H1 (cell line): ENCODE measurements around the gene TTLL5. TPM values are rescaled to one million over a fixed set of nuclear protein-coding genes. Genes with fewer than 3 reads are reported as not detected.

Experiments used
- CTCF ChIA-PET: fragments of 300-600 bp; sonication (Branson Sonifier 250); formaldehyde crosslinking; loops from one replicate; lab custom pipeline; 2021; ENCODE audit not compliant: partially characterized antibody; lab: Charles Lee
- POLR2A ChIA-PET: fragments of 300-600 bp; sonication (Branson Sonifier 250); formaldehyde crosslinking; loops from one replicate; lab custom pipeline; 2021; ENCODE audit warnings: inconsistent platforms; ENCODE audit not compliant: partially characterized antibody; lab: Charles Lee
- DNase-seq, 2 experiments: peaks; one replicate each; pipeline versions ENCODE4 v3.0.0 to v3.0.0-alpha.2; 2010 to 2022; ENCODE audit warnings: low spot score in 2 of 2, low read depth in 1 of 2, mixed read lengths in 1 of 2
- FAIRE-seq: peaks from 2 replicates; lab custom pipeline; 2011; peaks lifted over from hg19 to GRCh38; lab: Jason Lieb, UNC
- H2AFZ ChIP-seq: 2 replicates; pipeline ENCODE4 v1.8.1; 2012; ENCODE audit warnings: low read length, inconsistent platforms
- H2AK5ac ChIP-seq: 2 replicates; pipeline ENCODE4 v1.6.1; 2013; ENCODE audit warnings: low read depth, low read length
- H2BK120ac ChIP-seq: replicated peaks from 2 replicates; pipeline ENCODE3; 2013; ENCODE audit warnings: low read depth, low read length, inconsistent platforms
- H2BK12ac ChIP-seq: 2 replicates; pipeline ENCODE4 v1.6.1; 2013; ENCODE audit warnings: low read depth, low read length
- H2BK15ac ChIP-seq: 2 replicates; pipeline ENCODE4 v1.6.1; 2013; ENCODE audit warnings: low read length
- H2BK20ac ChIP-seq: 2 replicates; pipeline ENCODE4 v1.6.1; 2013; ENCODE audit warnings: low read length
- H2BK5ac ChIP-seq: 2 replicates; pipeline ENCODE4 v1.6.1; 2013; ENCODE audit warnings: low read depth, low read length
- H3K14ac ChIP-seq: 2 replicates; pipeline ENCODE4 v1.6.1; 2013; ENCODE audit warnings: inconsistent platforms; ENCODE audit not compliant: insufficient read length
- H3K18ac ChIP-seq: 2 replicates; pipeline ENCODE4 v1.6.1; 2013; ENCODE audit warnings: low read length; ENCODE audit errors: extremely low read depth
- H3K23ac ChIP-seq: 2 replicates; pipeline ENCODE4 v1.6.1; 2013; ENCODE audit warnings: inconsistent platforms; ENCODE audit not compliant: insufficient read length
- H3K23me2 ChIP-seq: 2 replicates; pipeline ENCODE4 v1.6.1; 2013; ENCODE audit warnings: low read depth, low read length
- H3K27ac ChIP-seq: 2 replicates; pipeline ENCODE4 v1.6.1; 2011; ENCODE audit warnings: low read depth, low read length, inconsistent platforms
- H3K27me3 ChIP-seq, 4 experiments: replicated peaks in 1 of 4; 1 replicate in 1 of 4; 2 replicates in 3 of 4; pipeline versions ENCODE4 v1.6.1 to v1.8.1; 2011 to 2013; ENCODE audit warnings: low read length in 3 of 4, mild to moderate bottlenecking in 3 of 4, inconsistent platforms in 2 of 4, mixed read lengths in 2 of 4, moderate library complexity in 1 of 4; ENCODE audit not compliant: control insufficient read depth in 3 of 4, insufficient read depth in 3 of 4; ENCODE audit errors: extremely low read depth in 1 of 4
- H3K36me3 ChIP-seq, 4 experiments: 2 replicates each; pipeline versions ENCODE4 v1.6.1 to v1.8.1; 2011 to 2013; ENCODE audit warnings: mild to moderate bottlenecking in 4 of 4, low read length in 3 of 4, moderate library complexity in 2 of 4, control low read depth in 1 of 4, inconsistent platforms in 1 of 4; ENCODE audit not compliant: insufficient read depth in 4 of 4, control insufficient read depth in 2 of 4
- H3K4ac ChIP-seq: replicated peaks from 2 replicates; pipeline ENCODE3; 2013; ENCODE audit warnings: low read length, low read depth, mixed read lengths, inconsistent platforms; ENCODE audit not compliant: insufficient read length
- H3K4me1 ChIP-seq, 4 experiments: replicated peaks in 1 of 4; 1 replicate in 1 of 4; 2 replicates in 3 of 4; pipeline versions ENCODE4 v1.6.1 to v1.8.1; 2011 to 2013; ENCODE audit warnings: low read length in 3 of 4, inconsistent platforms in 2 of 4, mixed read lengths in 1 of 4; ENCODE audit not compliant: insufficient read depth in 4 of 4, control insufficient read depth in 3 of 4
- H3K4me2 ChIP-seq, 2 experiments: 2 replicates each; pipeline versions ENCODE4 v1.6.1 to v1.8.1; 2011 to 2013; ENCODE audit warnings: low read depth in 2 of 2, low read length in 2 of 2, control low read depth in 1 of 2, inconsistent platforms in 1 of 2, mild to moderate bottlenecking in 1 of 2; ENCODE audit not compliant: insufficient read depth in 1 of 2
- H3K4me3 ChIP-seq, 4 experiments: fragments of 200-600, 300-600 bp in 1 of 4; sonication (generic), shearing (Covaris generic), sonication (Bioruptor Twin) in 1 of 4; 2 replicates each; pipeline versions ENCODE4 v1.5.1 to v1.8.1; 2011 to 2016; ENCODE audit warnings: low read length in 4 of 4, low read depth in 3 of 4, control low read depth in 2 of 4, inconsistent platforms in 2 of 4, mild to moderate bottlenecking in 2 of 4, mixed read lengths in 1 of 4, moderate library complexity in 1 of 4; ENCODE audit not compliant: insufficient read depth in 2 of 4; ENCODE audit errors: extremely low read depth in 1 of 4
- H3K56ac ChIP-seq: replicated peaks from 2 replicates; pipeline ENCODE3; 2013; ENCODE audit warnings: low read depth, mild to moderate bottlenecking, mixed read lengths, low read length, inconsistent platforms; ENCODE audit not compliant: insufficient read length
- H3K79me1 ChIP-seq: 2 replicates; pipeline ENCODE4 v1.6.1; 2013; ENCODE audit warnings: low read depth, low read length, control low read depth
- H3K79me2 ChIP-seq, 2 experiments: 2 replicates each; pipeline versions ENCODE4 v1.6.1 to v1.8.1; 2012 to 2013; ENCODE audit warnings: low read length in 2 of 2, mild to moderate bottlenecking in 2 of 2, inconsistent platforms in 1 of 2; ENCODE audit not compliant: insufficient read depth in 2 of 2, control insufficient read depth in 1 of 2
- H3K9ac ChIP-seq, 4 experiments: replicated peaks in 1 of 4; 1 replicate in 1 of 4; 2 replicates in 3 of 4; pipeline versions ENCODE4 v1.6.1 to v1.8.1; 2011 to 2013; ENCODE audit warnings: low read depth in 3 of 4, low read length in 3 of 4, control low read depth in 2 of 4, mild to moderate bottlenecking in 2 of 4, moderate library complexity in 2 of 4, inconsistent platforms in 1 of 4; ENCODE audit errors: extremely low read depth in 1 of 4
- H3K9me3 ChIP-seq, 2 experiments: 2 replicates each; pipeline versions ENCODE4 v1.6.1 to v1.8.1; 2012 to 2013; ENCODE audit warnings: mild to moderate bottlenecking in 2 of 2, moderate library complexity in 2 of 2, control low read depth in 1 of 2, inconsistent platforms in 1 of 2, low read depth in 1 of 2, low read length in 1 of 2, mixed read lengths in 1 of 2; ENCODE audit not compliant: insufficient read depth in 2 of 2
- H4K20me1 ChIP-seq, 2 experiments: replicated peaks in 1 of 2; 2 replicates each; pipeline versions ENCODE3 to v1.8.1; 2011 to 2013; ENCODE audit warnings: inconsistent platforms in 2 of 2, low read length in 2 of 2, mild to moderate bottlenecking in 1 of 2; ENCODE audit not compliant: insufficient read depth in 2 of 2, control insufficient read depth in 1 of 2
- H4K5ac ChIP-seq: 2 replicates; pipeline ENCODE4 v1.6.1; 2013; ENCODE audit warnings: low read length, low read depth, mixed read lengths, inconsistent platforms; ENCODE audit not compliant: insufficient read length
- H4K8ac ChIP-seq: 2 replicates; pipeline ENCODE4 v1.8.0; 2013; ENCODE audit warnings: mild to moderate bottlenecking, moderate library complexity, low read length, inconsistent platforms; ENCODE audit not compliant: insufficient read depth; ENCODE audit errors: extremely low read depth
- H4K91ac ChIP-seq: replicated peaks from 2 replicates; pipeline ENCODE3; 2013; ENCODE audit warnings: low read length, mixed read lengths, inconsistent platforms; ENCODE audit not compliant: insufficient read length
- BCL11A ChIP-seq, 2 experiments: IDR thresholded peaks; one replicate each; pipeline ENCODE4 v1.6.1; 2011; ENCODE audit warnings: low read depth in 2 of 2, low read length in 2 of 2, mild to moderate bottlenecking in 2 of 2
- CREB1 ChIP-seq: IDR thresholded peaks from 2 replicates; pipeline ENCODE4 v1.6.1; 2012; ENCODE audit warnings: inconsistent platforms
- CTCF ChIP-seq, 3 experiments: IDR thresholded peaks; 1 replicate in 2 of 3; 2 replicates in 1 of 3; pipeline versions ENCODE4 v1.5.1 to v1.6.1; 2011; ENCODE audit warnings: low read length in 3 of 3, mild to moderate bottlenecking in 3 of 3, inconsistent platforms in 2 of 3, low read depth in 1 of 3, moderate library complexity in 1 of 3; ENCODE audit not compliant: insufficient read depth in 1 of 3; ENCODE audit errors: control extremely low read depth in 1 of 3
- KDM5A ChIP-seq: fragments of 200-600 bp; IDR thresholded peaks from 2 replicates; pipeline ENCODE4 v1.7.1; 2012; ENCODE audit warnings: mild to moderate bottlenecking, low read length, inconsistent platforms, mixed read lengths
- MAX ChIP-seq: IDR thresholded peaks from 2 replicates; pipeline ENCODE4 v1.6.1; 2012; ENCODE audit warnings: inconsistent platforms
- POLR2A ChIP-seq, 2 experiments: IDR thresholded peaks; 1 replicate in 1 of 2; 2 replicates in 1 of 2; pipeline ENCODE4 v1.6.1; 2011; ENCODE audit warnings: low read depth in 2 of 2, low read length in 2 of 2, mild to moderate bottlenecking in 2 of 2; ENCODE audit errors: control extremely low read depth in 1 of 2
- RAD21 ChIP-seq, 2 experiments: IDR thresholded peaks in 1 of 2; conservative IDR thresholded peaks in 1 of 2; 2 replicates each; pipeline ENCODE4 v1.6.1; 2011; ENCODE audit warnings: low read depth in 2 of 2, low read length in 2 of 2, improper control_type of control experiment in 1 of 2, inconsistent platforms in 1 of 2, mild to moderate bottlenecking in 1 of 2, moderate library complexity in 1 of 2
- SP2 ChIP-seq: IDR thresholded peaks from 2 replicates; pipeline ENCODE4 v1.6.1; 2012; ENCODE audit warnings: mild to moderate bottlenecking, low read length, inconsistent platforms
- WGBS, 2 experiments: shearing (Covaris generic) in 1 of 2; methylation state at CpG; one replicate each; pipeline versions ENCODE4 v1.1.6 to v1.1.7; 2013 to 2015; ENCODE audit warnings: low lambda C conversion rate in 2 of 2, mixed read lengths in 2 of 2, inconsistent platforms in 1 of 2, low coverage in 1 of 2, missing lambda C conversion rate in 1 of 2; ENCODE audit not compliant: insufficient replicate concordance in 2 of 2, insufficient coverage in 1 of 2, insufficient read length in 1 of 2; ENCODE audit errors: extremely low coverage in 1 of 2, missing lambda C conversion rate in 1 of 2; 5-methylcytosine and 5-hydroxymethylcytosine counted together
- polyA plus RNA-seq, 7 experiments: library from polyadenylated mRNA; depleted of rRNA in 3 of 7; stranded (reverse) in 5 of 7; unstranded in 2 of 7; fragments of >200 nt in 5 of 7; fragments of 200-250 nt in 2 of 7; gene quantifications; 1 replicate in 5 of 7; 2 replicates in 1 of 7; 4 replicates in 1 of 7; pipeline versions ENCODE4 v1.2.1 to v1.2.3, GENCODE V29; 2011 to 2013; ENCODE audit warnings: missing spikeins in 2 of 7, mixed read lengths in 2 of 7
- total RNA-seq: library from RNA; stranded (reverse); fragmentation: NEBNext Ultra II Directional; extraction: Animal tissue kit (Norgen Biotek cat#: 25700); gene quantifications from 2 replicates; pipeline ENCODE4 v1.2.1, GENCODE V29; 2021

TTLL5 gene
- total and polyA plus RNA-seq, 2 of the 8 experiments (the other 6 are each of a cell fraction or from before 2014, with no cell fraction given): 16.1 to 45.9 TPM

DNA sequence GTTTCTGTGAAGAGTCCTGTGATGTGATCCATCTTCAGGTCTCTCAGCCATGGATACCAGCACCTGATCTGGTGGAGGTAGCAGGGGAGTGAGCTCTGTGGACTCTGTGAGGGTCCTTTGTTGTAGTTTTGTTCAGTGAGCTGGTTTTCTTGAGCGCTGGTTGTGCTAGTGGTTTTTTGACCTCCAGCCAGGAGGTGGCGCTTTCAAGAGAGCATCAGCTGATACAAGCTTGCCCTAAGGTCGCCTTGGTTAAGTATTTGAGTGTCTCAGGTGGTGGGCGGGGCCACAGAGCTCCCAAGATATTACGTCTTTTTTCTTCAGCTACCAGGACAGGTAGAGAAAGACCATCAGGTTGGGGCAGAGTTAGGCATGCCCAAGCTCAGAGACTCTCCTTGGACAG lies 139.7 kb downstream of the TTLL5 start:
- Histone ChIP-seq H4K20me1 (no peaks in the 10 kb centered on the region), H3K4me3 (no peak overlapping the region), H3K27ac (no peak overlapping the region; the same call in 1 of the 2 replicates), H3K4ac (no peak overlapping the region), H4K5ac (peak overlapping the region; percentile 35), H3K4me1 (no peaks in the 10 kb centered on the region), H4K91ac (no peak overlapping the region), H2AFZ (no peak overlapping the region), H3K27me3 (no peaks in the 10 kb centered on the region), H2AK5ac (no peak overlapping the region), H3K14ac (no peak overlapping the region), H2BK15ac (no peak overlapping the region), H3K18ac (no peak overlapping the region; the same call in 1 of the 2 replicates), H3K9me3 (no peaks in the 10 kb centered on the region), H3K23me2 (no peaks in the 10 kb centered on the region; the same call in 1 of the 2 replicates), H3K79me2 (no peaks in the 10 kb centered on the region), H3K36me3 (no peaks in the 10 kb centered on the region; a peak in 1 of 8 replicates), H2BK12ac (no peak overlapping the region), H3K79me1 (no peaks in the 10 kb centered on the region), H4K8ac (no peak overlapping the region), H2BK5ac (no peak overlapping the region), H2BK120ac (no peak overlapping the region), H3K9ac (no peak overlapping the region), H3K23ac (no peak overlapping the region), H3K56ac (no peak overlapping the region), H2BK20ac (no peak overlapping the region), H3K4me2 (no peak overlapping the region; a peak in 1 of 4 replicates)
- CTCF ChIA-PET: interaction anchor here (0.6 to 2.8 kb wide), 27 partner anchors 9 to 285 kb away, joined by 3 to 15 read pairs (median 3); no protein-coding TSS in a partner anchor
- 87% methylated on average over 5 of the region's 5 CpGs; no CpG with 5 or more reads in 1 of the 2 experiments for WGBS, 2 experiments
- DNase-seq: peak in 1 of 2 experiments; percentile 72
- POLR2A ChIA-PET: interaction anchor here (0.6 kb wide), 1 partner anchor 1474 kb away, joined by 3 read pairs; no protein-coding TSS in a partner anchor
- no peak for TF ChIP-seq POLR2A (IDR thresholded peaks at IDR 0.05; ENCODE audit: control extremely low read depth in 1 of 2, low read depth in 2 of 2, low read length in 2 of 2)
- TF ChIP-seq RAD21 (IDR thresholded peaks at IDR 0.05 in 1 of 2, conservative IDR thresholded peaks at IDR 0.05 in 1 of 2; ENCODE audit: low read depth in 2 of 2, low read length in 2 of 2): peak; percentile 35 to 45
- TF ChIP-seq BCL11A (IDR thresholded peaks at IDR 0.05; ENCODE audit: low read depth in 2 of 2, low read length in 2 of 2): no peak
- no peak for TF ChIP-seq CREB1
- no peak for TF ChIP-seq MAX
- peak; percentile 19; the same call in 1 of the 2 replicates for TF ChIP-seq SP2
- peak; percentile 42 to 73 (median 55) for TF ChIP-seq CTCF (IDR thresholded peaks at IDR 0.05; ENCODE audit: control extremely low read depth in 1 of 3, insufficient read depth in 1 of 3, low read depth in 1 of 3, low read length in 3 of 3)
- no peak for TF ChIP-seq KDM5A
- FAIRE-seq: peak; percentile 45
